Measurements from ENCODE around the gene PDGFA. TPM values are rescaled to one million over a fixed set of nuclear protein-coding genes. Genes with fewer than 3 reads are reported as not detected.

PDGFA gene
- total RNA-seq, 1 donor from 2014 or later: 65.6 TPM

- Histone ChIP-seq H3K36me3 (ENCODE audit: control insufficient read depth, insufficient read depth, low read length) (no peaks in the 10 kb centered on the region), H3K4me3 (ENCODE audit: low read depth, low read length) (no peak overlapping the region), H3K27me3 (ENCODE audit: control insufficient read depth, insufficient read depth, low read length) (peaks cover 22% of the 10 kb centered on the region)
- TF ChIP-seq CTCF (IDR thresholded peaks at IDR 0.05; ENCODE audit: insufficient read depth, low read length, poor library complexity, severe bottlenecking): no peak
- DNase-seq (ENCODE audit: low read depth): no peak
These were observed 28.2 kb downstream of the PDGFA start for GRCh38 chr7:491292-491957.

- no peaks in the 10 kb centered on the region for H3K36me3 ChIP-seq (ENCODE audit: control insufficient read depth, insufficient read depth, low read length)
- DNase-seq (ENCODE audit: low read depth): no peak
- no peak overlapping the region for H3K4me3 ChIP-seq (ENCODE audit: low read depth, low read length)
- no peak for TF ChIP-seq CTCF (IDR thresholded peaks at IDR 0.05; ENCODE audit: insufficient read depth, low read length, poor library complexity, severe bottlenecking)
- peaks cover 29% of the 10 kb centered on the region for H3K27me3 ChIP-seq (ENCODE audit: control insufficient read depth, insufficient read depth, low read length)
These were observed 29.0 kb downstream of the PDGFA start for GRCh38 chr7:490461-491291.

- TF ChIP-seq CTCF (IDR thresholded peaks at IDR 0.05; ENCODE audit: insufficient read depth, low read length, poor library complexity, severe bottlenecking): no peak
- H3K27me3 ChIP-seq (ENCODE audit: control insufficient read depth, insufficient read depth, low read length): peaks cover 37% of the 10 kb centered on the region
- no peak overlapping the region for H3K4me3 ChIP-seq (ENCODE audit: low read depth, low read length)
- H3K36me3 ChIP-seq (ENCODE audit: control insufficient read depth, insufficient read depth, low read length): no peaks in the 10 kb centered on the region
- DNase-seq (ENCODE audit: low read depth): no peak
These were observed 29.8 kb downstream of the PDGFA start for GRCh38 chr7:489876-490275.

- TF ChIP-seq CTCF (IDR thresholded peaks at IDR 0.05; ENCODE audit: insufficient read depth, low read length, poor library complexity, severe bottlenecking): no peak
These were observed 33.4 kb downstream of the PDGFA start for GRCh38 chr7:486216-486743.

GRCh38 chr7:485188-486081 is 34.2 kb downstream of the PDGFA start:
- DNase-seq (ENCODE audit: low read depth): no peak
- Histone ChIP-seq H3K4me3 (ENCODE audit: low read depth, low read length) (no peak overlapping the region), H3K27me3 (ENCODE audit: control insufficient read depth, insufficient read depth, low read length) (peaks cover 33% of the 10 kb centered on the region), H3K36me3 (ENCODE audit: control insufficient read depth, insufficient read depth, low read length) (no peaks in the 10 kb centered on the region)
- no peak for TF ChIP-seq CTCF (IDR thresholded peaks at IDR 0.05; ENCODE audit: insufficient read depth, low read length, poor library complexity, severe bottlenecking)

More at GRCh38 chr7:486216-486743, 33.4 kb downstream of the PDGFA start:
- Histone ChIP-seq H3K27me3 (ENCODE audit: control insufficient read depth, insufficient read depth, low read length) (peaks cover 33% of the 10 kb centered on the region), H3K4me3 (ENCODE audit: low read depth, low read length) (no peak overlapping the region), H3K36me3 (ENCODE audit: control insufficient read depth, insufficient read depth, low read length) (no peaks in the 10 kb centered on the region)
- DNase-seq (ENCODE audit: low read depth): no peak
